Panc1 (cell line): Measurements from ENCODE around the gene PCK2. TPM values are rescaled to one million over a fixed set of nuclear protein-coding genes. Genes with fewer than 3 reads are reported as not detected.

Experiments used
- ATAC-seq: fragments of 200-7000 bp; cut with Tn5 transposase; 2 replicates; pipeline ENCODE4 v1.9.1; 2020; ENCODE audit warnings: mild to moderate bottlenecking, moderate library complexity
- BruUV-seq: library from RNA; stranded (reverse); fragments of 400-500 nt; replicated peaks from 2 replicates; lab custom pipeline; 2021; lab: Mats Ljungman, UMichigan
- CTCF ChIA-PET: fragments of 300-600 bp; sonication (Branson Sonifier 250); formaldehyde crosslinking; loops from one replicate; lab custom pipeline; 2022; ENCODE audit warnings: antibody characterized with exemption; lab: Charles Lee
- POLR2A ChIA-PET: fragments of 300-600 bp; sonication (Branson Sonifier 250); formaldehyde crosslinking; loops from one replicate; lab custom pipeline; 2022; ENCODE audit warnings: antibody characterized with exemption; lab: Charles Lee
- DNase-seq: peaks from one replicate; pipeline ENCODE4 v3.0.0-alpha.2; 2010; ENCODE audit warnings: low read depth, low spot score
- H3K27ac ChIP-seq: 2 replicates; pipeline ENCODE4 v1.5.1; 2011; ENCODE audit warnings: mild to moderate bottlenecking, low read length, inconsistent platforms
- H3K27me3 ChIP-seq: fragments of 200-500 bp; sonication (Bioruptor generic); 2 replicates; pipeline ENCODE4 v1.6.0; 2014; ENCODE audit warnings: low read length, inconsistent platforms; ENCODE audit not compliant: control insufficient read depth, insufficient read depth
- H3K36me3 ChIP-seq: fragments of 200-500 bp; sonication (Bioruptor generic); 2 replicates; pipeline ENCODE4 v1.5.1; 2014; ENCODE audit warnings: inconsistent platforms, mild to moderate bottlenecking, low read length, moderate library complexity; ENCODE audit not compliant: control insufficient read depth, insufficient read depth
- H3K4me1 ChIP-seq: 2 replicates; pipeline ENCODE4 v1.5.1; 2011; ENCODE audit warnings: inconsistent platforms, mild to moderate bottlenecking, low read length, moderate library complexity; ENCODE audit not compliant: control insufficient read depth, insufficient read depth
- H3K4me3 ChIP-seq, 2 experiments: 2 replicates each; pipeline ENCODE4 v1.5.1; 2011 to 2012; ENCODE audit warnings: low read depth in 2 of 2, low read length in 2 of 2, mild to moderate bottlenecking in 2 of 2, inconsistent platforms in 1 of 2, moderate library complexity in 1 of 2
- H3K9me3 ChIP-seq: fragments of 200-500 bp; sonication (Bioruptor generic); 2 replicates; pipeline ENCODE4 v1.5.1; 2014; ENCODE audit warnings: low read depth, mild to moderate bottlenecking, inconsistent platforms, low read length, moderate library complexity; ENCODE audit not compliant: control insufficient read depth, insufficient read depth
- POLR2AphosphoS5 ChIP-seq: IDR thresholded peaks from 2 replicates; pipeline ENCODE4 v1.6.1; 2012; ENCODE audit warnings: mild to moderate bottlenecking, low read depth, low read length, moderate library complexity
- SIN3A ChIP-seq: IDR thresholded peaks from 2 replicates; pipeline ENCODE4 v1.6.1; 2012; ENCODE audit warnings: low read depth, mild to moderate bottlenecking, low read length, moderate library complexity, borderline replicate concordance; ENCODE audit not compliant: insufficient read depth
- TCF7L2 ChIP-seq: IDR thresholded peaks from 2 replicates; pipeline ENCODE4 v1.6.1; 2011; ENCODE audit warnings: mild to moderate bottlenecking, low read depth, low read length, inconsistent platforms
- in situ Hi-C: cut with HindIII; loops from 2 replicates; pipeline ENCODE4 v1.10.0; 2016; ENCODE audit warnings: low sequenced_read_pairs, low pct_unique_long_range_greater_than_20kb
- intact Hi-C: fragments of 100-400 bp; cut with micrococcal nuclease; formaldehyde crosslinking; loops from one replicate; pipeline ENCODE4 v1.10.0; 2022; ENCODE audit not compliant: unreplicated experiment
- total RNA-seq: library from RNA; stranded (reverse); gene quantifications from one replicate; pipeline ENCODE4 v1.2.1, GENCODE V29; 2021; ENCODE audit not compliant: unreplicated experiment
- TF ChIP-seq, protein P1 (sequence below), 2 experiments: IDR thresholded peaks; 2 replicates each; pipeline ENCODE4 v1.6.1; 2011 to 2012; ENCODE audit warnings: low read depth in 2 of 2, control low read depth in 1 of 2, low read length in 1 of 2, mild to moderate bottlenecking in 1 of 2, moderate library complexity in 1 of 2; ENCODE audit not compliant: insufficient read depth in 1 of 2
- TF ChIP-seq, protein P2 (sequence below): fragments of 450-650 bp; IDR thresholded peaks from 2 replicates; pipeline ENCODE4 v1.5.1; 2017; ENCODE audit warnings: mild to moderate bottlenecking

The PCK2 gene
- total RNA-seq, 1 experiment from 2014 or later: 24.5 TPM

DNA sequence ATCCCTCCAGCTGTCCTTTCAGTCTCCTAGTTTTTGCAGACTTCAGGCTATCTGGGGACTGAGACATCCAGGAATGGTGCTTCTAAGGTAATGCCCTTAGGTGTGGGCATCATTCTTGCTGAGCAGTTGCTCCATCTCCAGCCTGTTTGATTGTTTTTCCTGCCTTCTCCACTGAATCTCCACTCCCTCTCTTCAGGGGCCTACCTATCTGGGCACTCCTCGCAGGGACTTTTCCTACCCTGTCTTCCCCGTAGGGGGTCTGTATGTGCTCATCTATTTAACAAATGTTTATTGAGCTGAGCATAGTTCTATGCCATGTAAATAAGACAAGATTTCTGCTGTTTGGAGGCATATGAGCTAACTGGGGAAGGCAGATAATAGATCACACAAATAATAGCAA, 38.9 kb downstream of the PCK2 start:
- POLR2A ChIA-PET: no interaction called here
- H3K36me3 ChIP-seq: no peaks in the 10 kb centered on the region; the same call in 1 of the 2 replicates
- H3K27me3 ChIP-seq: no peaks in the 10 kb centered on the region

DNA sequence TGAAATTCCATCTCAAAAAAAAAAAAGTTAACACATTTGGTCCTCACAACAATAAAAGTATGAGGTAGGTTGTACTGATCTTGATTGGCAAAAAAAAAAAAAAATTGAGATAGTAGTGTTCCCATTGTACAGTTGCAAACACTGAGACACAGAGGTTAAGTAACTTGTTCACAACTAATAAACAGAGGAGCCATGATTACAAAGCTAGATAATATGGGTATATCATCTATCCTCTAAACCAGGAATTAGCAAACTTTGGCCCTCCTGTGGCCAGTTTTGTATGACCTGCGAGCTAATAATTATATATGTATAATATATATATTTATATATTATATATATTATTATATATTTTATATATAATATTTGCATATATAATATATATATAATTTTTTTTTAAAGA, 39.6 kb downstream of the PCK2 start:
- no TSS peak for BruUV-seq
- Histone ChIP-seq H3K9me3 (no peaks in the 10 kb centered on the region), H3K4me1 (peaks cover 22% of the 10 kb centered on the region), H3K27ac (no peak overlapping the region), H3K4me3 (no peak overlapping the region), H3K27me3 (no peaks in the 10 kb centered on the region), H3K36me3 (no peaks in the 10 kb centered on the region; the same call in 1 of the 2 replicates)
- ATAC-seq: no peak
- ChIA-PET POLR2A (no interaction called here), CTCF (no interaction called here)
- DNase-seq: no peak
- TF ChIP-seq TCF7L2 (no peak), SIN3A (no peak), POLR2AphosphoS5 (no peak)
- TF ChIP-seq, protein P1, sequence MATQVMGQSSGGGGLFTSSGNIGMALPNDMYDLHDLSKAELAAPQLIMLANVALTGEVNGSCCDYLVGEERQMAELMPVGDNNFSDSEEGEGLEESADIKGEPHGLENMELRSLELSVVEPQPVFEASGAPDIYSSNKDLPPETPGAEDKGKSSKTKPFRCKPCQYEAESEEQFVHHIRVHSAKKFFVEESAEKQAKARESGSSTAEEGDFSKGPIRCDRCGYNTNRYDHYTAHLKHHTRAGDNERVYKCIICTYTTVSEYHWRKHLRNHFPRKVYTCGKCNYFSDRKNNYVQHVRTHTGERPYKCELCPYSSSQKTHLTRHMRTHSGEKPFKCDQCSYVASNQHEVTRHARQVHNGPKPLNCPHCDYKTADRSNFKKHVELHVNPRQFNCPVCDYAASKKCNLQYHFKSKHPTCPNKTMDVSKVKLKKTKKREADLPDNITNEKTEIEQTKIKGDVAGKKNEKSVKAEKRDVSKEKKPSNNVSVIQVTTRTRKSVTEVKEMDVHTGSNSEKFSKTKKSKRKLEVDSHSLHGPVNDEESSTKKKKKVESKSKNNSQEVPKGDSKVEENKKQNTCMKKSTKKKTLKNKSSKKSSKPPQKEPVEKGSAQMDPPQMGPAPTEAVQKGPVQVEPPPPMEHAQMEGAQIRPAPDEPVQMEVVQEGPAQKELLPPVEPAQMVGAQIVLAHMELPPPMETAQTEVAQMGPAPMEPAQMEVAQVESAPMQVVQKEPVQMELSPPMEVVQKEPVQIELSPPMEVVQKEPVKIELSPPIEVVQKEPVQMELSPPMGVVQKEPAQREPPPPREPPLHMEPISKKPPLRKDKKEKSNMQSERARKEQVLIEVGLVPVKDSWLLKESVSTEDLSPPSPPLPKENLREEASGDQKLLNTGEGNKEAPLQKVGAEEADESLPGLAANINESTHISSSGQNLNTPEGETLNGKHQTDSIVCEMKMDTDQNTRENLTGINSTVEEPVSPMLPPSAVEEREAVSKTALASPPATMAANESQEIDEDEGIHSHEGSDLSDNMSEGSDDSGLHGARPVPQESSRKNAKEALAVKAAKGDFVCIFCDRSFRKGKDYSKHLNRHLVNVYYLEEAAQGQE (IDR thresholded peaks at IDR 0.05; ENCODE audit: insufficient read depth in 1 of 2, low read depth in 2 of 2, low read length in 1 of 2): no peak
- TF ChIP-seq, protein P2, sequence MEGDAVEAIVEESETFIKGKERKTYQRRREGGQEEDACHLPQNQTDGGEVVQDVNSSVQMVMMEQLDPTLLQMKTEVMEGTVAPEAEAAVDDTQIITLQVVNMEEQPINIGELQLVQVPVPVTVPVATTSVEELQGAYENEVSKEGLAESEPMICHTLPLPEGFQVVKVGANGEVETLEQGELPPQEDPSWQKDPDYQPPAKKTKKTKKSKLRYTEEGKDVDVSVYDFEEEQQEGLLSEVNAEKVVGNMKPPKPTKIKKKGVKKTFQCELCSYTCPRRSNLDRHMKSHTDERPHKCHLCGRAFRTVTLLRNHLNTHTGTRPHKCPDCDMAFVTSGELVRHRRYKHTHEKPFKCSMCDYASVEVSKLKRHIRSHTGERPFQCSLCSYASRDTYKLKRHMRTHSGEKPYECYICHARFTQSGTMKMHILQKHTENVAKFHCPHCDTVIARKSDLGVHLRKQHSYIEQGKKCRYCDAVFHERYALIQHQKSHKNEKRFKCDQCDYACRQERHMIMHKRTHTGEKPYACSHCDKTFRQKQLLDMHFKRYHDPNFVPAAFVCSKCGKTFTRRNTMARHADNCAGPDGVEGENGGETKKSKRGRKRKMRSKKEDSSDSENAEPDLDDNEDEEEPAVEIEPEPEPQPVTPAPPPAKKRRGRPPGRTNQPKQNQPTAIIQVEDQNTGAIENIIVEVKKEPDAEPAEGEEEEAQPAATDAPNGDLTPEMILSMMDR: no peak
- intact Hi-C loops: no loop called here
- in situ Hi-C loops: no loop called here

More for the DNA sequence above, 38.9 kb downstream of the PCK2 start:
- ATAC-seq (no peak), DNase-seq (no peak)
- no TSS peak for BruUV-seq
- Histone ChIP-seq H3K4me1 (peaks cover 15% of the 10 kb centered on the region), H3K4me3 (no peak overlapping the region), H3K27ac (no peak overlapping the region), H3K9me3 (no peaks in the 10 kb centered on the region)
- intact Hi-C loops (no loop called here), in situ Hi-C loops (no loop called here)
- TF ChIP-seq POLR2AphosphoS5 (no peak), TCF7L2 (no peak), SIN3A (no peak)
- TF ChIP-seq, protein P1 (IDR thresholded peaks at IDR 0.05; ENCODE audit: insufficient read depth in 1 of 2, low read depth in 2 of 2, low read length in 1 of 2): no peak
- TF ChIP-seq, protein P2: no peak
- CTCF ChIA-PET: no interaction called here
